GM12865 (cell line): Measurements from ENCODE around the gene IL1RAPL1.

Experiments used
- DNase-seq: peaks from one replicate; pipeline ENCODE4 v3.0.0; 2010; ENCODE audit warnings: low read depth
- H3K4me3 ChIP-seq: 2 replicates; pipeline ENCODE4 v1.5.1; 2011; ENCODE audit warnings: mild to moderate bottlenecking, low read depth, low read length, control low read depth
- TF ChIP-seq, protein P1 (sequence below): IDR thresholded peaks from 2 replicates; pipeline ENCODE4 v1.5.1; 2011; ENCODE audit warnings: low read length, control low read depth, low read depth, inconsistent platforms; ENCODE audit not compliant: insufficient read depth; ENCODE audit errors: missing control alignments

The IL1RAPL1 gene

DNA sequence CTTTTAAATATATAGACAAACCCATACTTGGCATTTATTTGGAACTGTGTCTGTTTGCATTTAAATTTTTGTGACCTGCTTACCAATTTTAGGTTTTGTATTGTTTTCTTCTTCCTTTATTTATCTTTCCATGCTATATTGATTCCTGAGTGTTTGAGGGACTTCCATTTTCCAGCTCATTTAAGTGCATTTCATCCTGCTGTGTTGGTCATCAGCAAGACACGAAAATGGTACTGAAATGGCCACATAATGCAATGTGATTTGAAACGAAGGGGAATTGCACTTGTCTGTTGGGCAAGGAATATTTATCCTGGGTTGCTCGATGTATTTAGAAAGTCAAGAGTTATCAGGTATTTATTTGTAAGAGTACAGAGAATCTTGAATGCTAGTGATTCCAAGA lies 1103.8 kb downstream of the IL1RAPL1 start:
- DNase-seq: no peak
- TF ChIP-seq, protein P1, sequence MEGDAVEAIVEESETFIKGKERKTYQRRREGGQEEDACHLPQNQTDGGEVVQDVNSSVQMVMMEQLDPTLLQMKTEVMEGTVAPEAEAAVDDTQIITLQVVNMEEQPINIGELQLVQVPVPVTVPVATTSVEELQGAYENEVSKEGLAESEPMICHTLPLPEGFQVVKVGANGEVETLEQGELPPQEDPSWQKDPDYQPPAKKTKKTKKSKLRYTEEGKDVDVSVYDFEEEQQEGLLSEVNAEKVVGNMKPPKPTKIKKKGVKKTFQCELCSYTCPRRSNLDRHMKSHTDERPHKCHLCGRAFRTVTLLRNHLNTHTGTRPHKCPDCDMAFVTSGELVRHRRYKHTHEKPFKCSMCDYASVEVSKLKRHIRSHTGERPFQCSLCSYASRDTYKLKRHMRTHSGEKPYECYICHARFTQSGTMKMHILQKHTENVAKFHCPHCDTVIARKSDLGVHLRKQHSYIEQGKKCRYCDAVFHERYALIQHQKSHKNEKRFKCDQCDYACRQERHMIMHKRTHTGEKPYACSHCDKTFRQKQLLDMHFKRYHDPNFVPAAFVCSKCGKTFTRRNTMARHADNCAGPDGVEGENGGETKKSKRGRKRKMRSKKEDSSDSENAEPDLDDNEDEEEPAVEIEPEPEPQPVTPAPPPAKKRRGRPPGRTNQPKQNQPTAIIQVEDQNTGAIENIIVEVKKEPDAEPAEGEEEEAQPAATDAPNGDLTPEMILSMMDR: no peak
- no peak overlapping the region for H3K4me3 ChIP-seq

- DNase-seq: no peak
- no peak overlapping the region for H3K4me3 ChIP-seq
- TF ChIP-seq, protein P1: no peak
These were observed 1106.7 kb downstream of the IL1RAPL1 start for GRCh38 chrX:29693912-29694311.

- H3K4me3 ChIP-seq: no peak overlapping the region
- no peak for DNase-seq
- TF ChIP-seq, protein P1: no peak
These were observed 1112.0 kb downstream of the IL1RAPL1 start for GRCh38 chrX:29699239-29699638.

DNA sequence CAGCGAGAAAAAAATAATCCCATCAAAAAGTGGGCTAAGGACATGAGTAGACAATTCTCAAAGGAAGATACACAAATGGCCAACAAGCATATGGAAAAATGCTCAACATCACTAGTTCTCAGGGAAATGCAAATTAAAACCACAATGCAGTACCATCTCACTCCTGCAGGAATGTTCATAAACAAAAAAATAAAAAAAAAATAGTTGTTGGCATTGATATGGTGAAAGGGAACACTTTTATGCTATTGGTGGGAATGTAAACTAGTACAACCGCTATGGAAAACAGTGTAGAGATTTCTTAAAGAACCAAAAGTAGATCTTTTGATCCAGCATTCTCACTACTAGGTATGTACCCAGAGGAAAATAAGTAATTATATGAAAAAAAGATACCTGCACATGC lies 1119.8 kb downstream of the IL1RAPL1 start:
- H3K4me3 ChIP-seq: no peak overlapping the region
- DNase-seq: no peak
- TF ChIP-seq, protein P1: no peak

- H3K4me3 ChIP-seq: no peak overlapping the region
- TF ChIP-seq, protein P1: no peak
- DNase-seq: no peak
These were observed 1133.9 kb downstream of the IL1RAPL1 start for GRCh38 chrX:29721152-29721551.

- DNase-seq: peak; percentile 7
- TF ChIP-seq, protein P1: no peak
- H3K4me3 ChIP-seq: no peak overlapping the region
These were observed 1137.1 kb downstream of the IL1RAPL1 start for GRCh38 chrX:29724316-29724715.

DNA sequence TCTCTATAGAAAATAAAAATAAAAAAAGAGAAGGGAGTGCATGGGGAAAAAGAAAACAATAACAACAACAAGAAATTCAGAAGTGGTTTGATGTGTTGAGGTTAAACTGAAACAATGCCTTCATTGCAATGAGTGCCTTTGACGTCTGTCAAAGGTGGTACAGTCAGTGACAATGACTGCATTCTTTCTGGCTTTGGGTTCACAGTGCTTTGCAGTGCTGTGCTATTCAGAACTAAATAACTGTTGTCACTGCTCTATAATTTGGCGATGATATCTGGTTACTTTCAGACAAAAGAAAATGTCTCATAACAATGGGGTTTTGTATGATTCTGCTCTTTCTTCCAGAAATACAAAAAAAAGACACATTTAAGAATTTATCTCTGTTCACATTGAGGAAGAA lies 1139.6 kb downstream of the IL1RAPL1 start:
- TF ChIP-seq, protein P1: no peak
- H3K4me3 ChIP-seq: no peak overlapping the region
- no peak for DNase-seq
